NB4 (cell line): ENCODE results near the gene FBXL13.
"Not testable (repeated sequence)": the region's sequence is repeated elsewhere in the genome, so short reads cannot be mapped to it uniquely, and the experiment has no call there.

ENCODE experiments used
- CTCF ChIP-seq: IDR thresholded peaks from one replicate; pipeline ENCODE4 v1.5.1; 2012; ENCODE audit warnings: low read depth, low read length
- MAX ChIP-seq: IDR thresholded peaks from 2 replicates; pipeline ENCODE4 v1.6.1; 2011; ENCODE audit warnings: low read depth, low read length
- MYC ChIP-seq: IDR thresholded peaks from 2 replicates; pipeline ENCODE4 v1.6.1; 2011; ENCODE audit warnings: low read depth, low read length
- POLR2A ChIP-seq: IDR thresholded peaks from 2 replicates; pipeline ENCODE4 v1.6.1; 2011; ENCODE audit warnings: mild to moderate bottlenecking; ENCODE audit not compliant: insufficient read length; ENCODE audit errors: extremely low read depth

- TF ChIP-seq POLR2A, CTCF, MAX, MYC: not testable (repeated sequence)
Observed at GRCh38 chr7:102776217-102776616, 298.4 kb downstream of the FBXL13 start.
